HL-60/S4 treated with retinoic acid at 250 ng/mL for 4 days and 3 days (cell line): ENCODE data around the gene AGL.
"Not testable (repeated sequence)": the region's sequence is repeated elsewhere in the genome, so short reads cannot be mapped to it uniquely, and the experiment has no call there.

Experiments
- in situ Hi-C: fragments of 300-500 bp; cut with MboI; formaldehyde crosslinking; loops from 2 replicates; pipeline ENCODE4 v1.7.0; 2022; ENCODE audit warnings: low sequenced_read_pairs

AGL gene

DNA sequence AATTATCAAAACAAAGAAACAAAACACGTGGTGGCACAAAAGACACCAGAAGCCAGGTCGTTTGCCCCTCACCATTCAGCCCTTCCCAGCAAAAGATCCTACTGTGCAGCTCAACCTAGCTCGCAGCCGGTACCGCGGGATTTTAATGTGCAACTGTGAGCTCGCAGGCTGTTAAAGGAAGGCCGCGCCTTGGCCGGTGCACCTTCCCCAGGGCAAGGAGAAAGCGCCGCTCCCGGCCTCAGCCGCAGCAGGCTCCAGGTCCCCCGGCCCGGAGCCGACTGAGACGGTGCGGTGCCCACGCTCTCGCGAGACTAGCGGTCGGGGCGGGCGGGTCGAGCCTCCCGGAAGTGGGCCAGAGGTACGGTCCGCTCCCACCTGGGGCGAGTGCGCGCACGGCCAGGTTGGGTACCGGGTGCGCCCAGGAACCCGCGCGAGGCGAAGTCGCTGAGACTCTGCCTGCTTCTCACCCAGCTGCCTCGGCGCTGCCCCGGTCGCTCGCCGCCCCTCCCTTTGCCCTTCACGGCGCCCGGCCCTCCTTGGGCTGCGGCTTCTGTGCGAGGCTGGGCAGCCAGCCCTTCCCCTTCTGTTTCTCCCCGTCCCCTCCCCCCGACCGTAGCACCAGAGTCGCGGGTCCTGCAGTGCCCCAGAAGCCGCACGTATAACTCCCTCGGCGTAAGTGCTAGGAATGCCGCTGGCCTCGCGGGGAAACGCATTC is at the start of gene AGL:
TSS of gene AGL (plus strand) at position 618 of the 715 bp plus-strand sequence. CDS start 682 bp downstream, outside the sequence.
- in situ Hi-C loops = no loop called here

DNA sequence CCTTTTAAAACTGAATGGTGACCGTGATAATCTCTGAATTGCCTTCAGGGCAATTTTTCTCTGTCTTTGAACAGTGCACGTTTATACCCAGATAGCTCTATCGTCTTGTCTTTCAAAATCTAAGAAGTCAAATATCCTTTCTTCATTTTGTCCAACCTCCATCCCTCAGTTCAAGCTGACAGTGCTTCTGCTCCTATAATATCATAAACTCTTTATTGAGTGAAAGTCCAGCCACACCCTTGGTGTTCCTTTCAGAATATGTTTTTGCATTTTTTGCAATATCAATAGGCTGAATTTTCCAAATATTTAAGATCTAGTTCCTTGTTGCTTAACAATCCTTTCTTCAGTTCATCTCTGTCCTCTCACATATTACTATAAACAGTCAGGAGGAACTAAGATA is 48.6 kb upstream of the AGL start:
- in situ Hi-C loops = loop anchor here (10.0 to 25.0 kb wide), 2 partner anchors 661 to 1063 kb away; no protein-coding TSS in a partner anchor

GRCh38 chr1:99806882-99807281 is 43.3 kb upstream of the AGL start:
- in situ Hi-C loops = loop anchor here (10.0 to 25.0 kb wide), 2 partner anchors 655 to 1058 kb away; no protein-coding TSS in a partner anchor

DNA sequence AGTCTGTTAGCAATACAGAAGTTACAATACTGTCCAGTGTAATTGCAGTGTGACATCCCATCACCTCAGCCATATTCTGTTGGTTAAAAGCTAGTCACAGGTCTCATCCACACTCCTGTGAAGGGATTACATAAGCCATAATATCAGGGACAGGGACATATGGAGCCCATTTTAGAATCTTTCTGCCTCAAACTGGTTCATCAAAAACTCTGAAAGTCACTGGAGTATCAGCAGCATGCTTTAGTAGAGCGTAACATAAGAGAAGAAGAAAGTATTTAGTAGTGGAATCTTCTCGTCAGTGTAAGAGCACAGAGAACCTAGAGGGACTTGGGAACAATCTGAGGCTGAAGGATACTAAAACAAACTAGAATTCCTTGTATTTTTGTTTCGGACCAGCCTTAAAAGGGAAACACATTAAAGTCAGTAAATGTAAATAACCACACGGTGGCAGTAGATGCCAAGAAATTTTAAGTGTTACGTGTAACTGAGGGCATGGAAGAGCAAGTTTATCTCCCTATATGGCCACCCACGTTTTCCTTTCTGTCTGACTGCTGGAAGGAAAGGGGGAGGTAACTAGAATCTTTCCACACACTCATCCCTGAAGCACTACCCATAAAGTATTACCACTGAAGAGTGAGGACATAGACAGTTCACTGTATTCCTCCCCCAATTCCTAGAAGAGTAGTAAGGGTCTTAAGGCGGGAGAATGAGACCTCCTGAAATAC is 41.6 kb upstream of the AGL start:
- in situ Hi-C loops = loop anchor here (10.0 to 25.0 kb wide), 2 partner anchors 654 to 1056 kb away; no protein-coding TSS in a partner anchor

- in situ Hi-C loops = loop anchor here (25.0 kb wide), 1 partner anchor 651 kb away; no protein-coding TSS in a partner anchor
Measured at GRCh38 chr1:99811075-99811474, 39.1 kb upstream of the AGL start.

- in situ Hi-C loops = loop anchor here (25.0 kb wide), 1 partner anchor 651 kb away; no protein-coding TSS in a partner anchor
Measured at GRCh38 chr1:99811747-99812146, 38.4 kb upstream of the AGL start.

DNA sequence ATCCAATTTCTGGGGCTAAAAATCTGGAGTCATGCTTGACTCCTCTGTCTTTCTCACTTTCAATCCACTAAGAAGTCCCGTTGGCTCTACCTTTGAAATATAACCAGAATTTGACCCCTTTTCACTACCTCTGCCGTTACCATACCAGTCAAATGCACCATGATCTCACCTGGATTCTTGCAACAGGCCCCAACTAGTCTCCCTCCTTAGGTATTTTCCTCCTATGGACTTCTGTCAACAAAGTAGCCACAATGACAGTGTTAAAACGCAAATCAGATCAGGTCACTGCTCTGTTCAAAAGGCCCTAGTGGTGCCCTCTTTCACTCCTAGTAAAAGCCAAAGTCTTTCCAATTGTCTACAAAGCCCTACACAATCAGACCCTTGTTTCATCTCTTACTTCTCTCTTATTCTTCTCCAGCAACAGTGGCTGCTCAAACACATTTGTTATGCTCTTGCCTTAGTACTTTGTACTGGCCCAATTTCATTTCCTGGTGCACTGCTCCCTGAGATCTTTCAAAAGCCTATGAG is 35.7 kb upstream of the AGL start:
- in situ Hi-C loops = loop anchor here (25.0 kb wide), 1 partner anchor 648 kb away; no protein-coding TSS in a partner anchor

DNA sequence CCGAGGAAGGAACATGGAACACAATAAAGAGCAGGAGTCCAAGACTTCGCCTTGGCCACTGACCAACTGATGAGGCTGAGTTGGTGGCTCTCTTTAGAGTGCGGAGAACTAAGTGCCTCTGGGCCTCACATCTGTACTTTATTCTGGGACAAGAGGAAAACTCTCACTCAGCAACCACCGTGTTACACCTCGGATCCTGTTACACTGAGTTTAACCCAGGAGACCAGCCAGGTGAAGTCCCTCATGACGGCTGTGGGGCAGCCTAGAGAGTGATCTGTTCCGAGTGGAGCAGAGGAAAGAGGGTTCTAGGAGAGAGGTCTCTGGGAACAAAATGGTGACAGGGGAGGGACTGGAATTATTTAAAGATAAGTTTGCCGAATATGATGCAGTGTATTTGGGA is 33.5 kb upstream of the AGL start:
- in situ Hi-C loops = loop anchor here (25.0 kb wide), 1 partner anchor 646 kb away; no protein-coding TSS in a partner anchor

- in situ Hi-C loops = loop anchor here (25.0 kb wide), 1 partner anchor 644 kb away; no protein-coding TSS in a partner anchor
Measured at GRCh38 chr1:99818063-99818699, 32.0 kb upstream of the AGL start.

DNA sequence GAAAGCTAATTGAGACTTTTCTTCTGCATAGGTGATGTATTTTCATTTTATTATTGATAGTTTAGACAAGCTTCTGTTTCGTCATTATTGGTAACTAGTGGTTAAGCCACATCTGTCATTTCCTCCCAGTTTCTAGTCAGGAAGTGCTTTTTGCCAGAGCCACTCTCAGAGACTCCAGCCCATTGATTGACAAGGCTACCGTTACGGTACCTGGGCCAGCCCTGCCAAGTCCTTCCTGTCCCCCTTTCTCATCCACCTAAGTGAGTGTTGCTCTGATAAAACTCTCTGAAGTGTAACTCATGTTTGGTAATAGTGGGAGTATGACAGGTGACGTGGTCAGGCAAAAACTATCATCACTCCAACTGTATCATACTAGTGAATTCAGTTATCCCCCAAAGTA is 29.6 kb upstream of the AGL start:
- in situ Hi-C loops = loop anchor here (25.0 kb wide), 1 partner anchor 642 kb away; no protein-coding TSS in a partner anchor

DNA sequence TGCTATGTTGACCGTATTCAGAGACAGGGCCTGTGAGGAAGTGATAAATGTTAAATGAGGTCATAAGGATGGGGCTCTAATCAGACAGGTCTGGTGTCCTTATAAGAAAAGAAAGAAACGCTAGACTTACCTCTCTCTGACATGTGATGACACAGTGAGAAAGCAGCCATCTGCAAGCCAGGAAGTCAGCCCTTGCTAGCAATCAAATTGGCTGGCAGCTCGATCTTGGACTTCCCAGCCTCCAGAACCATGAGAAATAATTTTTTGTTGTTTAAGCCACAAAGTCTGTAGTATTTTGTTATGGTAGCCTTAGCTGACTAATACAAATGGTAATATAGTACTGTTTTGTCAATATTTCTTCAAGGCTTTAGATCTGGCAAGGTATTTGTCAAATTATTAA is 25.1 kb upstream of the AGL start:
- in situ Hi-C loops = no loop called here

GRCh38 chr1:99825702-99826101 is 24.5 kb upstream of the AGL start:
- in situ Hi-C loops = no loop called here

DNA sequence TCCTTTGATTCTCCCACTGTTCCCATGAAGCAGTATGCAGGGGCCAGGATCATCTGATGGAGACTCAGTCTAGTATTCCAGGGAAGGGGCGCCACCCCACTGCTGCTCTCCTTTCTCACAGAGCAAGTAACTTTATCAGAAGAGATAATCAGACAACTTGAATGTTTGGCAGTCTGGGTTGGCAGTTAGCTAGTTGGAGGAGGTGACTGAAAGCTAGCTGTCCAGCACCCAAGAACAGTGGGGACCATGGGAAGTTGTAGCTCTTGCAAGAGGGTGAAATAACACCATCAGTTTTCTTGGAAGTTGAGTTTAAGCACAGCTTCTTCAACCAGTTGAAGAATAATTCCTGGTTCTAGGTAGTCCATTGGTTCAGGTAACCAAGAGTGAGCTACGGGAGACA is 22.2 kb upstream of the AGL start:
- in situ Hi-C loops = no loop called here

- in situ Hi-C loops = no loop called here
Measured at GRCh38 chr1:99829269-99829668, 20.9 kb upstream of the AGL start.

- in situ Hi-C loops = not testable (repeated sequence)
Measured at GRCh38 chr1:99833911-99834310, 16.2 kb upstream of the AGL start.

- in situ Hi-C loops = not testable (repeated sequence)
Measured at GRCh38 chr1:99836171-99837103, 13.7 kb upstream of the AGL start.

- in situ Hi-C loops = not testable (repeated sequence)
Measured at GRCh38 chr1:99840353-99840752, 9.8 kb upstream of the AGL start.

GRCh38 chr1:99843760-99844159 is 6.4 kb upstream of the AGL start:
- in situ Hi-C loops = no loop called here

DNA sequence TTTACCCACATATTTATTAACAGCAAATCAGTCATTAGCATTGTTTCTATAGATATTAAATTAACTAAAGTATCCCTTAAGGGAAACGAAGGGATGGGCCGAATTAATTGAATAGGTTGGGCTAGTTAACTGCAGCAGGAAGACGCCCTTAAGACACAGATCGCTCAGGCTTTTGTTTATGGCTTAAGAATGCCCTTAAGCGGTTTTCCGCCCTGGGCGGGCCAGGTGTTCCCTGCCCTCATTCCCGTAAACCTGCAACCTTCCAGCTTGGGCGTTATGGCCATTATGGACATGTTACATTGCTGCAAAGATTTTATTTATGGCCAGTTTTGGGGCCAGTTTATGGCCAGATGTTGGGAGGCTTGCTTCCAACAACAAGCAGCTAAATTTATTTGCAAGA is 5.0 kb upstream of the AGL start:
- in situ Hi-C loops = not testable (repeated sequence)

DNA sequence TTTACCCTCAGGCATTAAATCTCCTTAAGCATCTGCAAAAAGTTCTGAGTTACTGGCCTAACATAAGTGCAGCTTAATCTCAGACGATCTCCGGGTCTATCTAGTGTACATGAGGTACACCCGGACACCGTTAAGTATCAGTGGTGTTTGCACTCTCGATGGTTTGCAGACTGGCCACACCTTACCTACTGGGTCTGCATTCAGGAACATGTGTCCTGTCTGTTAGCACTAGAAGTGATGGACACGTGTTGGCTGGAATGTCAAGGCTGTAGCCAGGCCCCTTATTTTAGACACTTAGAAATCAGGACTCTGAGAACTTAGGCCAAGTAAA is 783 bp upstream of the AGL start:
- in situ Hi-C loops = no loop called here
